Esophagus squamous epithelium (tissue), 4 donors: ENCODE data around the gene SSMEM1.

Source experiments
- POLR2A ChIP-seq, 4 donors: fragments of 450-650 bp; IDR thresholded peaks; one replicate each; pipeline ENCODE4 v1.6.1; 2017; ENCODE audit warnings: antibody characterized with exemption in 4 of 4, mild to moderate bottlenecking in 4 of 4, moderate library complexity in 3 of 4
- TF ChIP-seq, protein P1 (sequence below), 6 experiments: fragments of 450-650 bp in 4 of 6; fragments of 200-600 bp in 2 of 6; sonication (generic) in 2 of 6; IDR thresholded peaks; one replicate each; pipeline ENCODE4 v1.5.1; 2016 to 2019; ENCODE audit warnings: antibody characterized with exemption in 6 of 6, mild to moderate bottlenecking in 4 of 6, moderate library complexity in 4 of 6

DNA sequence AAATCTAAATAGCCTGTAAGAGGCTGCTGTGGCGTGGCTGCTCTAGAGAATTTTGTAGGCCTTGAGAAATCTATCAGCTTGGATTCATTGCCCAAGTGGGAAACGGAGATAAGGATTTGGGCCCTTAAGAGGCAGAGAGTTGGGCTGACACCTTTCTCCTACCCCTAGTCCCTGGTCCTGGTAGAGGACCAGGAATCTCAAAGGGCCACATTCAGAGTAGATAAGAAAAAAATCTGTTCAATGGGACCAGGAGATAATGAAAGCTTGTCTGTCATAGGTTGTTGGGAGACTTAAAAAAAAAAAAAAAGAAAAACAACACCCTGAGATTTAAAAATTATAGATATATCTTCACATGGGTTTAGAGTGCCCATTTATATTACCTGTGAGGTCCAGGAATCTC lies 20.3 kb upstream of the SSMEM1 start:
- TF ChIP-seq, protein P1, sequence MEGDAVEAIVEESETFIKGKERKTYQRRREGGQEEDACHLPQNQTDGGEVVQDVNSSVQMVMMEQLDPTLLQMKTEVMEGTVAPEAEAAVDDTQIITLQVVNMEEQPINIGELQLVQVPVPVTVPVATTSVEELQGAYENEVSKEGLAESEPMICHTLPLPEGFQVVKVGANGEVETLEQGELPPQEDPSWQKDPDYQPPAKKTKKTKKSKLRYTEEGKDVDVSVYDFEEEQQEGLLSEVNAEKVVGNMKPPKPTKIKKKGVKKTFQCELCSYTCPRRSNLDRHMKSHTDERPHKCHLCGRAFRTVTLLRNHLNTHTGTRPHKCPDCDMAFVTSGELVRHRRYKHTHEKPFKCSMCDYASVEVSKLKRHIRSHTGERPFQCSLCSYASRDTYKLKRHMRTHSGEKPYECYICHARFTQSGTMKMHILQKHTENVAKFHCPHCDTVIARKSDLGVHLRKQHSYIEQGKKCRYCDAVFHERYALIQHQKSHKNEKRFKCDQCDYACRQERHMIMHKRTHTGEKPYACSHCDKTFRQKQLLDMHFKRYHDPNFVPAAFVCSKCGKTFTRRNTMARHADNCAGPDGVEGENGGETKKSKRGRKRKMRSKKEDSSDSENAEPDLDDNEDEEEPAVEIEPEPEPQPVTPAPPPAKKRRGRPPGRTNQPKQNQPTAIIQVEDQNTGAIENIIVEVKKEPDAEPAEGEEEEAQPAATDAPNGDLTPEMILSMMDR (IDR thresholded peaks at IDR 0.05) = no peak
- TF ChIP-seq POLR2A (IDR thresholded peaks at IDR 0.05) = no peak
